Heart right ventricle (tissue), 16 donors: Measurements from ENCODE around the gene LYRM9. TPM values are rescaled to one million over a fixed set of nuclear protein-coding genes. Genes with fewer than 3 reads are reported as not detected.

Experiments used
- ATAC-seq, 8 donors: fragments of 200-7000 bp; cut with Tn5 transposase; one replicate each; pipeline ENCODE4 v1.9.1; 2020; ENCODE audit warnings: mild to moderate bottlenecking in 8 of 8, moderate library complexity in 8 of 8, moderate number of reproducible peaks in 1 of 8
- DNase-seq, 2 donors: peaks; one replicate each; pipeline ENCODE4 v3.0.0-alpha.2; 2020
- H3K27ac ChIP-seq, 10 donors: fragments of 200-600 bp; sonication (generic) in 2 of 10; one replicate each; pipeline versions ENCODE4 v1.5.0 to v1.8.0; 2020 to 2022; ENCODE audit warnings: mild to moderate bottlenecking in 3 of 10
- H3K27me3 ChIP-seq, 7 donors: fragments of 200-600 bp; one replicate each; pipeline ENCODE4 v1.8.0; 2021 to 2022; ENCODE audit warnings: mild to moderate bottlenecking in 2 of 7
- H3K36me3 ChIP-seq, 9 donors: fragments of 200-600 bp; sonication (generic) in 1 of 9; one replicate each; pipeline versions ENCODE4 v1.5.0 to v1.8.0; 2020 to 2022; ENCODE audit warnings: mild to moderate bottlenecking in 2 of 9
- H3K4me1 ChIP-seq, 9 donors: fragments of 200-600 bp; sonication (generic) in 1 of 9; one replicate each; pipeline versions ENCODE4 v1.5.0 to v1.8.0; 2020 to 2022; ENCODE audit warnings: mild to moderate bottlenecking in 4 of 9
- H3K4me3 ChIP-seq, 10 donors: fragments of 200-600 bp; sonication (generic) in 2 of 10; one replicate each; pipeline versions ENCODE4 v1.5.0 to v1.8.0; 2020 to 2022; ENCODE audit warnings: mild to moderate bottlenecking in 7 of 10, moderate library complexity in 2 of 10
- H3K9me3 ChIP-seq, 11 donors: fragments of 200-600 bp in 10 of 11; sonication (generic) in 2 of 11; one replicate each; pipeline versions ENCODE4 v1.5.0 to v1.8.0; 2013 to 2022; ENCODE audit warnings: mild to moderate bottlenecking in 2 of 11, control low read depth in 1 of 11, moderate library complexity in 1 of 11
- CTCF ChIP-seq, 9 donors: fragments of 200-600 bp; sonication (generic) in 2 of 9; IDR thresholded peaks; one replicate each; pipeline versions ENCODE4 v1.5.0 to v1.8.0; 2021 to 2022; ENCODE audit warnings: antibody characterized with exemption in 9 of 9, mild to moderate bottlenecking in 5 of 9, moderate library complexity in 1 of 9
- WGBS, 2 donors: extraction: QIAGEN DNeasy Blood & Tissue Kit; methylation state at CpG; one replicate each; pipeline ENCODE4 v1.1.7; 2013; ENCODE audit warnings: inconsistent platforms in 1 of 2; 5-methylcytosine and 5-hydroxymethylcytosine counted together
- intact Hi-C, 10 donors: fragments of 100-400 bp; cut with DNase I; formaldehyde crosslinking; loops; one replicate each; pipeline versions ENCODE4 v1.11.1 to v1.14.2; 2022
- polyA plus RNA-seq, 2 donors: library from polyadenylated mRNA; stranded (reverse); fragments of 200-250 nt; gene quantifications; one replicate each; pipeline ENCODE4 v1.2.3, GENCODE V29; 2013
- total RNA-seq, 10 donors: library from RNA; stranded (reverse); fragmentation: NEBNext Ultra II Directional in 3 of 10; extraction: Animal tissue kit (Norgen Biotek cat#: 25700) in 3 of 10; gene quantifications; one replicate each; pipeline versions ENCODE4 v1.2.1 to v1.2.4, GENCODE V29; 2021 to 2023
- donor health status: Arrhythmogenic right ventricular cardiomyopathy.
- donor health status: ischemic (EF 13 %, LVEDD 7.1; RV severe dilation, severe dysfunction).
- donor health status: healthy with polysubstance abuse.
- donor health status: DM: no; HTN: yes; CAD: no.
- donor health status: DM: no; HTN: no; CAD: no.
- donor health status: ischemic (EF 25% LVEDD 6.9; RV normal size, moderate dysfunction).
- donor health status: ischemic (EF 25% LVEDD 5.7; RV mildly dilated, moderate dysfunction).
- donor health status: healthy.
- donor health status: DM: yes; HTN: yes; CAD: no.
- donor health status: Ischemic cardiomyopathy.
- donor health status: ischemic (EF 35%, LVEDD 5.7; RV mildly dilated, moderate dysfunction).
- donor health status: nonischemic (EF 11% LVEDD 7.7; RV severe dilation, severe dysfunction).
- donor health status: DM: yes; HTN: yes; CAD: no.
- donor health status: PGD.
- donor health status: ischemic (EF 29% LVEDD 5.4; RV normal size, mild dysfunction).
- donor health status: nonischemic (EF 23%, LVEDD 6.1; RV moderate dilation, normal function).

The LYRM9 gene
- total and polyA plus RNA-seq, 12 donors: 4.1 to 13.3 (median 9.4) TPM

- DNase-seq: no peak
- Histone ChIP-seq H3K9me3 (no peaks in the 10 kb centered on the region), H3K4me3 (no peak overlapping the region), H3K4me1 (peaks cover 0 to 25% (median 10%) of the 10 kb centered on the region in 9 donors), H3K27ac (no peak overlapping the region), H3K36me3 (no peaks in the 10 kb centered on the region), H3K27me3 (peaks cover 0 to 10% (median 0%) of the 10 kb centered on the region in 7 donors)
- TF ChIP-seq CTCF (IDR thresholded peaks at IDR 0.05): no peak
- 94 to 97% methylated on average over 1 of the region's 1 CpG for WGBS, 2 donors
- no peak for ATAC-seq
- intact Hi-C loops: loop anchor here in 4 of 10 donors (5.0 to 10.0 kb wide), 5 partner anchors 81 to 359 kb away; partner anchors contain the start of gene NLK (in 3 of the 4)
These were observed 2.9 kb upstream of the LYRM9 start for GRCh38 chr17:27895940-27896535.

GRCh38 chr17:27895123-27895895 lies 2.1 kb upstream of the LYRM9 start:
- H3K4me3 ChIP-seq: no peak overlapping the region
- TF ChIP-seq CTCF (IDR thresholded peaks at IDR 0.05): no peak
- no peak overlapping the region for H3K27ac ChIP-seq
- DNase-seq (no peak), ATAC-seq (no peak)
- peaks cover 0 to 10% (median 0%) of the 10 kb centered on the region in 7 donors for H3K27me3 ChIP-seq
- no peaks in the 10 kb centered on the region for H3K36me3 ChIP-seq
- intact Hi-C loops: loop anchor here in 4 of 10 donors (5.0 to 10.0 kb wide), 5 partner anchors 82 to 359 kb away; partner anchors contain the start of gene NLK (in 3 of the 4)
- H3K4me1 ChIP-seq: peaks cover 0 to 25% (median 10%) of the 10 kb centered on the region in 9 donors
- 40 to 41% methylated on average over 8 of the region's 8 CpGs for WGBS, 2 donors
- no peaks in the 10 kb centered on the region for H3K9me3 ChIP-seq

- H3K4me3 ChIP-seq: peak overlapping the region in 4 of 10 donors; percentile 74 to 84 (median 80)
- no peak for TF ChIP-seq CTCF (IDR thresholded peaks at IDR 0.05)
- intact Hi-C loops: loop anchor here in 6 of 10 donors (5.0 to 10.0 kb wide), 7 partner anchors 91 to 361 kb away; partner anchors contain the start of gene NLK (in 3 of the 6)
- H3K27me3 ChIP-seq: peaks cover 0 to 10% (median 0%) of the 10 kb centered on the region in 7 donors
- H3K4me1 ChIP-seq: peaks cover 0 to 25% (median 10%) of the 10 kb centered on the region in 9 donors
- DNase-seq: no peak
- no peak for ATAC-seq
- peak overlapping the region in 4 of 10 donors; percentile 88 to 96 (median 90) for H3K27ac ChIP-seq
- no peaks in the 10 kb centered on the region for H3K9me3 ChIP-seq
- H3K36me3 ChIP-seq: no peaks in the 10 kb centered on the region
- 32 to 38% methylated on average over 7 of the region's 7 CpGs for WGBS, 2 donors
These were observed 807 bp upstream of the LYRM9 start for GRCh38 chr17:27893841-27894503.

- Histone ChIP-seq H3K4me1 (peaks cover 0 to 28% (median 12%) of the 10 kb centered on the region in 9 donors), H3K27ac (peak overlapping the region in 9 of 10 donors; percentile 76 to 96 (median 88)), H3K4me3 (peak overlapping the region; percentile 54 to 86 (median 76)), H3K27me3 (peaks cover 0 to 10% (median 0%) of the 10 kb centered on the region in 7 donors), H3K9me3 (no peaks in the 10 kb centered on the region), H3K36me3 (no peaks in the 10 kb centered on the region)
- DNase-seq: no peak
- ATAC-seq: no peak
- 45 to 46% methylated on average over 3 of the region's 3 CpGs for WGBS, 2 donors
- no peak for TF ChIP-seq CTCF (IDR thresholded peaks at IDR 0.05)
- intact Hi-C loops: loop anchor here in 6 of 10 donors (5.0 to 10.0 kb wide), 7 partner anchors 92 to 362 kb away; partner anchors contain the start of gene NLK (in 3 of the 6)
These were observed 661 bp downstream of the LYRM9 start for GRCh38 chr17:27892542-27892865.
